CD4-positive, alpha-beta T cell (primary cell): ENCODE results near the gene FBXO4. TPM values are rescaled to one million over a fixed set of nuclear protein-coding genes. Genes with fewer than 3 reads are reported as not detected.

Source experiments
- ATAC-seq: fragments of 200-7000 bp; cut with Tn5 transposase; one replicate; pipeline ENCODE4 v1.10.0; 2022; ENCODE audit warnings: mild to moderate bottlenecking; ENCODE audit not compliant: poor library complexity
- CTCF ChIA-PET: fragments of 350-600 bp; sonication (Branson Sonifier 250); formaldehyde crosslinking; loops from one replicate; lab custom pipeline; 2021; ENCODE audit warnings: antibody characterized with exemption, inconsistent platforms; lab: Charles Lee
- POLR2A ChIA-PET: fragments of 350-600 bp; sonication (Branson Sonifier 250); formaldehyde crosslinking; loops from one replicate; lab custom pipeline; 2021; ENCODE audit warnings: antibody characterized with exemption, inconsistent platforms; lab: Charles Lee
- DNase-seq, 14 experiments: peaks; one replicate each; pipeline ENCODE4 v3.0.0-alpha.2; 2013 to 2020; ENCODE audit warnings: mixed read lengths in 2 of 14
- H3K27ac ChIP-seq, 2 donors: one replicate each; pipeline versions ENCODE4 v1.5.1 to v1.7.0; 2013; ENCODE audit warnings: low read length in 2 of 2, low read depth in 1 of 2, mild to moderate bottlenecking in 1 of 2
- H3K27me3 ChIP-seq, 2 experiments: 1 replicate in 1 of 2; 2 replicates in 1 of 2; pipeline versions ENCODE4 v1.6.1 to v1.7.0; 2013; ENCODE audit warnings: low read length in 2 of 2, control low read depth in 1 of 2, mild to moderate bottlenecking in 1 of 2, moderate library complexity in 1 of 2; ENCODE audit not compliant: insufficient read depth in 2 of 2, control insufficient read depth in 1 of 2
- H3K36me3 ChIP-seq: one replicate; pipeline ENCODE4 v1.6.1; 2013; ENCODE audit warnings: low read length, control low read depth; ENCODE audit not compliant: insufficient read depth
- H3K4me1 ChIP-seq: one replicate; pipeline ENCODE4 v1.6.1; 2013; ENCODE audit warnings: low read length, control low read depth; ENCODE audit not compliant: insufficient read depth
- H3K4me3 ChIP-seq: one replicate; pipeline ENCODE4 v1.5.1; 2013; ENCODE audit warnings: mild to moderate bottlenecking, low read length, moderate library complexity
- H3K9me3 ChIP-seq, 2 experiments: 1 replicate in 1 of 2; 2 replicates in 1 of 2; pipeline versions ENCODE4 v1.6.1 to v1.7.0; 2013; ENCODE audit warnings: low read length in 2 of 2, mild to moderate bottlenecking in 2 of 2, control low read depth in 1 of 2, moderate library complexity in 1 of 2; ENCODE audit not compliant: control insufficient read depth in 1 of 2, insufficient read depth in 1 of 2
- H3K27ac Mint-ChIP-seq: one replicate; pipeline ENCODE4 v1.8.0; 2020; ENCODE audit warnings: mixed read lengths
- H3K27me3 Mint-ChIP-seq: one replicate; pipeline ENCODE4 v1.8.0; 2021; ENCODE audit warnings: mixed read lengths
- H3K36me3 Mint-ChIP-seq: one replicate; pipeline ENCODE4 v1.8.0; 2021; ENCODE audit warnings: low read depth, mixed read lengths
- H3K4me1 Mint-ChIP-seq: one replicate; pipeline ENCODE4 v1.8.0; 2021; ENCODE audit warnings: low read depth, mixed read lengths
- H3K4me3 Mint-ChIP-seq: one replicate; pipeline ENCODE4 v1.8.0; 2020; ENCODE audit warnings: mild to moderate bottlenecking, mixed read lengths
- H3K9me3 Mint-ChIP-seq: one replicate; pipeline ENCODE4 v1.8.0; 2020; ENCODE audit warnings: mixed read lengths
- CTCF ChIP-seq: fragments of 200-600 bp; IDR thresholded peaks from one replicate; pipeline ENCODE4 v1.8.0; 2022; ENCODE audit warnings: antibody characterized with exemption, mild to moderate bottlenecking
- intact Hi-C, 2 experiments: fragments of 100-400 bp; cut with DNase I in 1 of 2; cut with micrococcal nuclease in 1 of 2; formaldehyde crosslinking; loops; one replicate each; pipeline versions ENCODE4 v1.15.1 to v1.9.0; 2023 to 2025; cut with DNase I, micrococcal nuclease
- total RNA-seq, 174 experiments: library from RNA in 2 of 174; stranded (reverse) in 2 of 174; gene quantifications; one replicate each; pipeline ENCODE4 v1.2.3 and lab custom pipeline; 2021 to 2026

The FBXO4 gene
- total RNA-seq, 2 experiments from 2014 or later, result 7.0 to 8.1 TPM

- intact Hi-C loops, result no loop called here
- Histone ChIP-seq H3K27ac (no peak overlapping the region), H3K9me3 (peaks cover 5 to 16% of the 10 kb centered on the region in 2 experiments), H3K36me3 (no peaks in the 10 kb centered on the region), H3K4me3 (no peak overlapping the region), H3K27me3 (peaks cover 0 to under 1% of the 10 kb centered on the region in 2 experiments), H3K4me1 (no peaks in the 10 kb centered on the region)
- Mint-ChIP-seq H3K4me1 (no peaks in the 10 kb centered on the region), H3K9me3 (peaks cover 22% of the 10 kb centered on the region), H3K27ac (no peak overlapping the region), H3K4me3 (no peak overlapping the region), H3K36me3 (peaks cover 12% of the 10 kb centered on the region), H3K27me3 (peaks cover 11% of the 10 kb centered on the region)
- POLR2A ChIA-PET, result no interaction called here
- no peak for DNase-seq
- TF ChIP-seq CTCF, result no peak
- no peak for ATAC-seq
- CTCF ChIA-PET, result no interaction called here
Observed at GRCh38 chr5:41961736-41962135, 36.7 kb downstream of the FBXO4 start.

- ChIA-PET CTCF (no interaction called here), POLR2A (no interaction called here)
- intact Hi-C loops, result no loop called here
- peaks cover 5 to 16% of the 10 kb centered on the region in 2 experiments for H3K9me3 ChIP-seq
- no peak overlapping the region for H3K27ac ChIP-seq
- H3K4me1 ChIP-seq, result no peaks in the 10 kb centered on the region
- ATAC-seq, result no peak
- H3K36me3 ChIP-seq, result no peaks in the 10 kb centered on the region
- Mint-ChIP-seq H3K4me3 (no peak overlapping the region), H3K36me3 (peaks cover 12% of the 10 kb centered on the region), H3K27me3 (peaks cover 18% of the 10 kb centered on the region), H3K9me3 (peaks cover 22% of the 10 kb centered on the region), H3K4me1 (no peaks in the 10 kb centered on the region), H3K27ac (no peak overlapping the region)
- no peak for TF ChIP-seq CTCF
- DNase-seq, result no peak
- no peak overlapping the region for H3K4me3 ChIP-seq
- peaks cover 0 to 3% of the 10 kb centered on the region in 2 experiments for H3K27me3 ChIP-seq
Observed at GRCh38 chr5:41962491-41962890, 37.4 kb downstream of the FBXO4 start.

GRCh38 chr5:41966401-41967105 is 41.5 kb downstream of the FBXO4 start:
- H3K9me3 Mint-ChIP-seq, result peaks cover 16% of the 10 kb centered on the region
- H3K4me3 Mint-ChIP-seq, result no peak overlapping the region
- TF ChIP-seq CTCF, result no peak
- peaks cover 7 to 14% of the 10 kb centered on the region in 2 experiments for H3K9me3 ChIP-seq
- H3K4me1 Mint-ChIP-seq, result no peaks in the 10 kb centered on the region
- H3K36me3 ChIP-seq, result no peaks in the 10 kb centered on the region
- H3K4me3 ChIP-seq, result no peak overlapping the region
- CTCF ChIA-PET, result no interaction called here
- peaks cover 28% of the 10 kb centered on the region for H3K27me3 Mint-ChIP-seq
- H3K27ac Mint-ChIP-seq, result no peak overlapping the region
- ATAC-seq (no peak), DNase-seq (no peak)
- POLR2A ChIA-PET, result no interaction called here
- peaks cover 8% of the 10 kb centered on the region for H3K36me3 Mint-ChIP-seq
- H3K27ac ChIP-seq, result no peak overlapping the region
- H3K4me1 ChIP-seq, result no peaks in the 10 kb centered on the region
- H3K27me3 ChIP-seq, result peaks cover 0 to 3% of the 10 kb centered on the region in 2 experiments
- intact Hi-C loops, result no loop called here
